Measurements from ENCODE around the gene PPP1CA.

PPP1CA gene

DNA sequence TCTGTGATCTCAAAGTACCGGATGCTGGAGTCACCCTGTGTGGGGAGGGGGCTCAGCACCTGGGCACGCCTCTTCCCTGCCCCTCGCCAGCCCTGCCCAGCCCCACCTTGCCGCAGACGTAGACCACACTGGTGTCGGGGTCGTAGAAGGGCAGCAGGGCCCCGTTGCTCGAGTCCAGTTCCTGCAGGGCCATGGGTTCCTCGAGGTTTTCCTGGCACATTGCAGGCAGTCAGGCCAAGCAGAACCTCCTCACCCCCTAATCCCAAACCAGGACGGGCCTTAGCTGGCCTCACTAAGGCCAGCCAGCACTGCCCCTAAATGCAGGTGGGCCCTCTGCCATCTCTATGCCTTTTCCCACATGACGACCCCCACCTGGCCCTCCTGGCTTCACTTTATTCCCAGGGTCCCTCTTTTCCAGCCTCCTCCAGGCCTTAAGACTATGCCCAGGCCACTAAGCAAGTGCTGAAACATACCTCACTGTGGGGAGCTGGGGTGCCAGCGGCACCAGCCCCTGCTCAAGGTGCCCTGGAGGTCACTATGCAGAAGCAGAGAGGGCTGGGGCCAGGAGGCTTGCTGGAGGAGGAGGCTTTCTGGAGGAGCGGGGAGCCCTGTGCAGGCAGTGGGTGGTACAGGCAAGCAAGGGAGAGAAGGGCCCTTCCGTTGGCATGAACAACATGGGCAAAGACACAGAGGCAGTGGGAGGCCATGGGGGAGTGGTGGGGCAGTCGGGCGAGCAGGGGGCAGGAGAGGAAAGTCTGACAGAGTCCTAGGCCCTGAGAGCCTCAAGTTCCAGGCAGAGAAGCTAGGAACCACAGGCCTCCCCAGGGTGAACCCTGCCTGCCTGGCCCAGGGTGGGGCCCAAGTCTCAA is 38.8 kb upstream of the PPP1CA start:
- DNase-seq (ENCODE audit: low read depth, low spot score) = no peak
- no peaks in the 10 kb centered on the region for H3K9me3 ChIP-seq (ENCODE audit: control insufficient read depth, insufficient read depth, low read length)
- WGBS (ENCODE audit: insufficient coverage, insufficient read length) = no CpG with 5 or more reads among the region's 17 CpGs
- H3K4me3 ChIP-seq (ENCODE audit: low read length) = no peak overlapping the region
- H3K27ac ChIP-seq (ENCODE audit: low read length) = no peak overlapping the region
- H3K4me1 ChIP-seq (ENCODE audit: control insufficient read depth, insufficient read depth, low read length) = peaks cover 6% of the 10 kb centered on the region
- H3K36me3 ChIP-seq (ENCODE audit: control insufficient read depth, insufficient read depth, low read length) = peaks cover 7% of the 10 kb centered on the region; the same call in 1 of the 2 replicates
- H3K27me3 ChIP-seq (ENCODE audit: control insufficient read depth, insufficient read depth, low read length) = no peaks in the 10 kb centered on the region

DNA sequence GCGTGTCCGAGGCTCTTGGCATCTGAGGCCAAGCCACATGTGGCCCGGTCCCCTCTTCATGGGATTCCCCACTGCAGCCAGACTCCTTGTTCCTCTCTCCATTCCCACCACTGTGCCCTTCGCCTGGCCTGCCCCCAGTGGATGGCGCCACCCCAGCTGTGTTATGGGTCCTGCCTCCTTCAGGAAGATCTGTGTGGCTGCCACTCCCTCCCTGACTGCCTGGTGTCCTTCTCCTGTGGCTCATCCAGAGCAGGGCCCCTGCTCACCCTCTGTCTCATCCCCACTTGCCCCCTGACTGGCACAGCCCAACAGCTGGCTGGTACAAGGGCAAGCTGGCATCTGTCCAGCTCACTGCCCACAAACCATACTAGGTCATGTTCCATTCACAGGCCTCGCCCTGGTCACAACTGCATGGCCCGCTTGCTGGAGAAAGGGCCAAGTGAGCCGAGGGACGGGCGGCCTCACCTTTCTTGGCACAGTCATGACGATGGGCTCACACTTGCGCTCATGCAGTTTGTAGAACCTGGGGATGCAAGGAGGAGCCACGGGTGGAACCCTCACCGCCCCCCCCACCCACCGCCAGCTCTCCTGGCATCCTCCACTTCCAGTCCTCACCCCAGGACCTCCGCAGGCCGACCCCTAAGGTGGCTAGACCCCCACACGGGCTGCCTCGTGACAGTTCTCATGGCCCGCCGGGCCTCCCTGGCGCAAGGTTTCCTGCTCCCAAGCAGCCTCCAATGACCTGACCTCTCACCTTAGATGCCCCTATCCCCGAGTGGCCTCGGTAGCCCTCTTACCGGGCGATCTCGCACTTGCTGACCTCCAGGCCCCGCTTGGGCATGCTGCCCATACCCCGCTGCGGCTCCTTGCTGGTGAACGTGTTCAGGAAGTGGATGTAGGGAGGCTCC is 37.9 kb upstream of the PPP1CA start:
- no peak for DNase-seq (ENCODE audit: low read depth, low spot score)
- no peaks in the 10 kb centered on the region for H3K27me3 ChIP-seq (ENCODE audit: control insufficient read depth, insufficient read depth, low read length)
- peaks cover 9% of the 10 kb centered on the region; the same call in 1 of the 2 replicates for H3K36me3 ChIP-seq (ENCODE audit: control insufficient read depth, insufficient read depth, low read length)
- H3K27ac ChIP-seq (ENCODE audit: low read length) = no peak overlapping the region
- H3K4me1 ChIP-seq (ENCODE audit: control insufficient read depth, insufficient read depth, low read length) = peaks cover 6% of the 10 kb centered on the region
- H3K9me3 ChIP-seq (ENCODE audit: control insufficient read depth, insufficient read depth, low read length) = no peaks in the 10 kb centered on the region
- H3K4me3 ChIP-seq (ENCODE audit: low read length) = no peak overlapping the region
- no CpG with 5 or more reads among the region's 31 CpGs for WGBS (ENCODE audit: insufficient coverage, insufficient read length)

DNA sequence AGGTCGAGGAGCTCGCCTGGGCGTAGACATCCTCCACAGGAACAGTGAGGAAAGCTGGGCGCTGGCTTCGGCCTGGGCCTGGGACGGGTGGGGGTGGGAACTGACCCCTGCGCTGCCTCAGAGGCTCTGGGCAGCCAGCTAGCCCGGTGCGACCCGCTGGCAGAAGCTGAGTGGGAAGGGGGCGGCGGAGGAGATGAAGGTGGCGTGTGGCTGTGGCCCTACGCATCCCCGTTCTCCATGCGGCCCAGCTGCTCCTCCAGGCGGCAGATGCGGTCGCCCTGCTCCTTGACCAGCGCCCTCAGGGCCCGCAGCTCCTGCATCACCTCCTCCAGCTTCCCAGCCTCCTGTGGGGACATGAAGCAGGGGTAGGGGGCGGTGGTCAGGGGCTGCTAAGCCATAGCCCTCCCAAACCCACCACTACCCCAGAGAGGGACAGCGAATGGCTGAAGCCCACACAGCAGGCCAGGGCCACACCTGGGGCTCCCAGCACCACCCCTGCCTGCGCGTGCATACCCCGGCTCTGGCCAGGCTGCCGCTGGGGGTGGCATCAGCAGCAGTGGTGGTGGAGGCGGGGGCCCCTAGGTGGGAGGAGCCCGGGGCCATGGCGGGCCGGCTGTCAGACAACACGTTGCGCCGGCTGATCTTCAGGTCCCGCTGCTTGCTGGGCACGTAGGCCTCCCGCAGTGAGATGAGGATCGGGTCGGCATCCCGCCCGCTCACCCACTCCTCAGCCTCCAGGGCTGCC is 36.7 kb upstream of the PPP1CA start:
- no peak for DNase-seq (ENCODE audit: low read depth, low spot score)
- H3K4me1 ChIP-seq (ENCODE audit: control insufficient read depth, insufficient read depth, low read length) = peaks cover 6% of the 10 kb centered on the region
- no peak overlapping the region for H3K4me3 ChIP-seq (ENCODE audit: low read length)
- H3K9me3 ChIP-seq (ENCODE audit: control insufficient read depth, insufficient read depth, low read length) = no peaks in the 10 kb centered on the region
- no CpG with 5 or more reads among the region's 41 CpGs for WGBS (ENCODE audit: insufficient coverage, insufficient read length)
- H3K36me3 ChIP-seq (ENCODE audit: control insufficient read depth, insufficient read depth, low read length) = peaks cover 18% of the 10 kb centered on the region
- H3K27me3 ChIP-seq (ENCODE audit: control insufficient read depth, insufficient read depth, low read length) = no peaks in the 10 kb centered on the region
- H3K27ac ChIP-seq (ENCODE audit: low read length) = no peak overlapping the region

DNA sequence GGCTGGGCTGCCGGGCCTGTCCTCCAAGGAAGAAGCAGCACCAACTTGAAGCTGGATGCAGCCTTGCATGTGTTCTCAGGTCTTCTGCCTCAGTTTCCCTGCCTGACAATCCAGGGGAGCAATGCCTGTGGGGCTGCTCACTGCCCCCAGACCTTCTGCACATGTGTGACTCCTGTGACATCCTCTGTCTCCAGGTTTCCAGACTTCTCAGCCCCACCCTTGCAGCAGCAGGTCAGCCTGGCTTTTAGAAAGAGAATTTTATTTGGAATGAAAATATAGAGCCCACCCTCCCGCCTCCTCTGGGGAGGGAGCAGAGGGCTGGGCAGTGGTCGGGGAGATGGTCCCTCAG is 36.1 kb upstream of the PPP1CA start:
- Histone ChIP-seq H3K4me1 (ENCODE audit: control insufficient read depth, insufficient read depth, low read length) (peaks cover 6% of the 10 kb centered on the region), H3K27ac (ENCODE audit: low read length) (no peak overlapping the region), H3K4me3 (ENCODE audit: low read length) (no peak overlapping the region), H3K9me3 (ENCODE audit: control insufficient read depth, insufficient read depth, low read length) (no peaks in the 10 kb centered on the region), H3K36me3 (ENCODE audit: control insufficient read depth, insufficient read depth, low read length) (peaks cover 22% of the 10 kb centered on the region), H3K27me3 (ENCODE audit: control insufficient read depth, insufficient read depth, low read length) (no peaks in the 10 kb centered on the region)
- no peak for DNase-seq (ENCODE audit: low read depth, low spot score)
- no CpG with 5 or more reads among the region's 3 CpGs for WGBS (ENCODE audit: insufficient coverage, insufficient read length)

DNA sequence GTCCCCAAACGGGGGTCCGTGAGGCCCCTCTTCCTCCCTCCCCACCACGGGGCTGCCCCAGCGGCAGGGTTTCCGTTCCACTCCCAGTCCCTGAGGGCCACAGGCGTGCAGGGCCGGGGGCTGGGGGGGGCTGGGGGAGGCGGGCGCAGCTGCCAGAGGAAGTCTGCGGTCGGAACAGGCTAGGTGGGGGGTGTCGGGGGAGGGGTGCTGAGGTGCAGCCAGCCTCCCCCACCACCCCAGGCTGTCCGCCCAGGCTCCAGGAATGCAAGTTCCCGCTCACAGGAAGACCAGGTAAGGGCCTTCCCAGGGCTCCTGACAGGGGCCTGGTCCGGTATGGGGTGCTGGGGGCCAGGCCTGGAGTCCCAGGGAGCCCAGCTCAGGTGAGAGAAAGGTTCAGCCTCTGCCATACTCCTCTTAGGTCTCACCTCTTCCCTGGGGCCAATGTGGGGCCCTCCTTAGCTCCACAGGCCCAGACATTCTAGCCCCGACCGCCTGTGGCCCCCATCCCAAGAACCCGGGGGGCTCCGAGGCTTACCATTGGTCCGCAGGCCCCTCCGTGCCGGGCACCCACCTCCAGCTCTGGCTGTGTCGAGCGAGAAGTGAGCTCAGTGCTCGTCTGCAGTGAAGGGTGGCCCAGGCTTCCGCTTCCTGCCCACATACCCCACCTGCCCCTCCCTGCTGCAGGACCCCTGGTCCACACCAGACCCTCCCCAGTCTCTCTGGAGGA is 35.6 kb upstream of the PPP1CA start, which contains the start of gene PTPRCAP:
Gene PTPRCAP (minus strand): TSS at position 601 of the 727 bp plus-strand sequence. CDS start 63 bp downstream, at position 538.
- Histone ChIP-seq H3K4me1 (ENCODE audit: control insufficient read depth, insufficient read depth, low read length) (peaks cover 6% of the 10 kb centered on the region; the same call in 1 of the 2 replicates), H3K36me3 (ENCODE audit: control insufficient read depth, insufficient read depth, low read length) (peaks cover 27% of the 10 kb centered on the region), H3K4me3 (ENCODE audit: low read length) (no peak within 1 kb of the TSS), H3K27me3 (ENCODE audit: control insufficient read depth, insufficient read depth, low read length) (no peaks in the 10 kb centered on the region), H3K9me3 (ENCODE audit: control insufficient read depth, insufficient read depth, low read length) (no peaks in the 10 kb centered on the region), H3K27ac (ENCODE audit: low read length) (no peak within 1 kb of the TSS)
- no CpG with 5 or more reads among the region's 26 CpGs for WGBS (ENCODE audit: insufficient coverage, insufficient read length)
- no peak for DNase-seq (ENCODE audit: low read depth, low spot score)

DNA sequence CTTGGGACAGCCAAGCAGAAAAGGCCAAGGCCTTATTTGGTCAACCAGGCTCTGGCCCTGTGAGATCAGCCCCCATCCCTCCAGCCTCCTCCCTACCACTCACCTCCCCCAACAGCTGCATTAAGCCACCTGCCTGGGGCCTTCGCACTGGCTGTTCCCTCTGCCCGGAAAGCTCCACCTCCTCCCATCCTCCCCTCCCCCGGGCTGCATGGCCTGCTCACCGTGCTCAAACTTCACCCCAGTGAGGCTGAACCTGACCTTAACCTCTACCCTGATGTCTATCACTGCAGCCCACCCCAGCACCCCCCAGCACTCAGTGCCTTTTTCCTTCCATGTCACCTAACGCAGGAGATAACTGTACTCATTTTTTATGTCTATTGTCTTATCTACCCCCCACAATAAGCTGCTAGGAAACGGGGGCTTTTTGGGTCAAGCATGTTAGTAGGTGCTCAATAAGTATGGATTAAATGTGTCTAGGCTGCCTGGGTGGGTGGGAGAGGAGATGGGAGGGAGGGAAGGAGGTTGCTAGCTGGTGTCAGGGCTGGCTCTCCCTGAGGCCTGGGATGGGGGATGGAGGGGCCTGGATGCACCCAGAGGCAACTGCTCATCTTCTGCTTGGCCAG is 34.9 kb upstream of the PPP1CA start:
- no peak for DNase-seq (ENCODE audit: low read depth, low spot score)
- peaks cover 26% of the 10 kb centered on the region for H3K36me3 ChIP-seq (ENCODE audit: control insufficient read depth, insufficient read depth, low read length)
- no CpG with 5 or more reads among the region's 6 CpGs for WGBS (ENCODE audit: insufficient coverage, insufficient read length)
- H3K27me3 ChIP-seq (ENCODE audit: control insufficient read depth, insufficient read depth, low read length) = no peaks in the 10 kb centered on the region
- H3K4me1 ChIP-seq (ENCODE audit: control insufficient read depth, insufficient read depth, low read length) = peaks cover 6% of the 10 kb centered on the region; the same call in 1 of the 2 replicates
- H3K9me3 ChIP-seq (ENCODE audit: control insufficient read depth, insufficient read depth, low read length) = no peaks in the 10 kb centered on the region
- no peak overlapping the region for H3K27ac ChIP-seq (ENCODE audit: low read length)
- no peak overlapping the region for H3K4me3 ChIP-seq (ENCODE audit: low read length)

DNA sequence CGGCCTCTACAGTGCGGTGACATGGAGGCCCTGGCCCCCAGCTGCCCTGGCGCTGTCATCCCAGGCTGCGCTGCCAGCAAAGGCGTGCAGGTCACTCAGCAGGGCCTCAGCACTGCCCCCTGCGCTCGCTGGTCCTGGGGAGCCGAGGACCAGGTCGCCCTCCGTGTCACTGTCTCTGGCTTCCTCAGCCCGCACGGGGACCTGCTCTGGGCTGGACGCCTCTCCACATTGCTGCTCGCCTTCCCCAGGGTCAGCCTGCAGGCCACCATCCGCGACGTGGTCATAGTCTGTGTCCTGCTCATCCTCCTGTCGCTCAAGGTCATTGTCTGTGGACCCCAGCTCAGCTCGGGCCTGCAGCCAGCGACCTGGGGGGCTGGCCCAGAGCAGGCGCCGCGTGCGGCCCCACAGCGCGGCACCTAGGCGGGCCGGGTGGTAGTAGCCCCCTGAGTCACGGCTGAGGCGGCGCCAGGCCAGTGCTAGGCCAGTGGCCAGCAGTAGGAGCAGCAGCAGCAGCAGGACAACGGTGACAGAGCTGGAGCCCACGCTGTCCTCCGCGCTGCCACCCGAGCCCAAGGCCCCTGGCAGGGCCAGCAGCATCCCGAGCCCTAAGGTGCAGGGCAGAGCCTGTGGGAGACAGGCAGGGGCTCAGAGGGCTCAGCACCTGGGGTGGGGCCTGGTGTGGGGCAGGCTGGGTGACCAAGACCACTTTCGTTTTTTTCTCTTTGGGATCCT is 34.2 kb upstream of the PPP1CA start:
- no peaks in the 10 kb centered on the region for H3K9me3 ChIP-seq (ENCODE audit: control insufficient read depth, insufficient read depth, low read length)
- peaks cover 26% of the 10 kb centered on the region for H3K36me3 ChIP-seq (ENCODE audit: control insufficient read depth, insufficient read depth, low read length)
- H3K4me3 ChIP-seq (ENCODE audit: low read length) = no peak overlapping the region
- no peak for DNase-seq (ENCODE audit: low read depth, low spot score)
- H3K27me3 ChIP-seq (ENCODE audit: control insufficient read depth, insufficient read depth, low read length) = no peaks in the 10 kb centered on the region
- H3K27ac ChIP-seq (ENCODE audit: low read length) = no peak overlapping the region
- peaks cover 6% of the 10 kb centered on the region; the same call in 1 of the 2 replicates for H3K4me1 ChIP-seq (ENCODE audit: control insufficient read depth, insufficient read depth, low read length)
- no CpG with 5 or more reads among the region's 38 CpGs for WGBS (ENCODE audit: insufficient coverage, insufficient read length)

DNA sequence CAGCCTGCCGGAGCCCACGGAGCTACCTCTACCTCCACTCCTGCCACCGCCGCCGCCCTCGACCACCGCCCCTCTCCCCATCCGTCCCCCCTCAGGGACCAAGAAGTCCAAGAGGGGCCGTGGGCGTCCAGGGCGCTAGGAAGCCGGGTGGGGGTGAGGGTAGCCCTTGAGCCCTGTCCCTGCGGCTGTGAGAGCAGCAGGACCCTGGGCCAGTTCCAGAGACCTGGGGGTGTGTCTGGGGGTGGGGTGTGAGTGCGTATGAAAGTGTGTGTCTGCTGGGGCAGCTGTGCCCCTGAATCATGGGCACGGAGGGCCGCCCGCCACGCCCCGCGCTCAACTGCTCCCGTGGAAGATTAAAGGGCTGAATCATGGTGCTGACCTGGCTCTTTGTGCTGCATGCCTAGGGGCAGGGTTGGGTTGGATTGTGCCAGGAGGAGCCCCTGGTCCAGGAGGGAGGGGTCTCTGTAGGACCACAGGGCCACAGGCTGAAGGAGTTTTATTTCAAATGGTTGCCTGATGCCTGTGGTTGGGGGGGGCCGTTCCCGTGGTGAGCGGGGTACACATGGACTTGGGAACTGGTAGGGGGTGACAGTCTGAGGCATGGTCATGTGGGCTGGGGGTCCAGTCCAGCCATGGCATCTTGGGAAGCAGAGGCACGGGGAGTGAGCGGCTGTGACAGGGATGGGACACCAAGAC is 33.5 kb upstream of the PPP1CA start:
- peaks cover 6% of the 10 kb centered on the region; the same call in 1 of the 2 replicates for H3K4me1 ChIP-seq (ENCODE audit: control insufficient read depth, insufficient read depth, low read length)
- no CpG with 5 or more reads among the region's 26 CpGs for WGBS (ENCODE audit: insufficient coverage, insufficient read length)

More for the DNA sequence above, 33.5 kb upstream of the PPP1CA start:
- Histone ChIP-seq H3K9me3 (ENCODE audit: control insufficient read depth, insufficient read depth, low read length) (no peaks in the 10 kb centered on the region), H3K27me3 (ENCODE audit: control insufficient read depth, insufficient read depth, low read length) (no peaks in the 10 kb centered on the region), H3K36me3 (ENCODE audit: control insufficient read depth, insufficient read depth, low read length) (peaks cover 26% of the 10 kb centered on the region), H3K4me3 (ENCODE audit: low read length) (no peak overlapping the region), H3K27ac (ENCODE audit: low read length) (no peak overlapping the region)
- no peak for DNase-seq (ENCODE audit: low read depth, low spot score)

Data from iPS DF 6.9 (cell line).